Prostate gland (tissue), 2 donors: ENCODE measurements around the gene CHD3. TPM values are rescaled to one million over a fixed set of nuclear protein-coding genes. Genes with fewer than 3 reads are reported as not detected.
A peak's percentile ranks its signal among the peaks of the same experiment; 100 is the strongest.
"Not testable (repeated sequence)": the region's sequence is repeated elsewhere in the genome, so short reads cannot be mapped to it uniquely, and the experiment has no call there.

Experiments used
- DNase-seq: peaks from one replicate; pipeline ENCODE4 v3.0.0-alpha.2; 2019; ENCODE audit warnings: low spot score
- H3K27ac ChIP-seq, 2 donors: fragments of 200-600 bp; sonication (generic); 2 replicates each; pipeline ENCODE4 v1.5.1; 2017 to 2019
- H3K27me3 ChIP-seq: fragments of 200-600 bp; sonication (generic); replicated peaks from 2 replicates; pipeline ENCODE4 v1.5.1; 2019; ENCODE audit not compliant: insufficient read depth
- H3K36me3 ChIP-seq, 2 donors: fragments of 200-600 bp; sonication (generic); 1 replicate in 1 of 2; 2 replicates in 1 of 2; pipeline versions ENCODE4 v1.5.1 to v1.8.1; 2017 to 2019
- H3K4me1 ChIP-seq: fragments of 200-600 bp; sonication (generic); replicated peaks from 2 replicates; pipeline ENCODE4 v1.5.1; 2019
- H3K4me3 ChIP-seq, 2 donors: fragments of 200-600 bp; sonication (generic); 2 replicates each; pipeline ENCODE4 v1.5.1; 2017 to 2019
- H3K9me3 ChIP-seq: fragments of 200-600 bp; sonication (generic); 2 replicates; pipeline ENCODE4 v1.5.1; 2017
- POLR2A ChIP-seq: fragments of 450-650 bp; IDR thresholded peaks from one replicate; pipeline ENCODE4 v1.6.1; 2016; ENCODE audit warnings: antibody characterized with exemption, mild to moderate bottlenecking
- POLR2AphosphoS5 ChIP-seq: sonication (generic); formaldehyde crosslinking; IDR thresholded peaks from one replicate; pipeline ENCODE4 v1.6.1; 2017; ENCODE audit warnings: antibody characterized with exemption
- WGBS: methylation state at CpG from one replicate; pipeline ENCODE4 v1.1.5; 2018; 5-methylcytosine and 5-hydroxymethylcytosine counted together
- intact Hi-C: fragments of 100-400 bp; cut with DNase I; formaldehyde crosslinking; loops from one replicate; pipeline ENCODE4 v1.14.2; 2022
- total RNA-seq, 2 donors: library from RNA; depleted of rRNA; stranded (reverse); fragments of >200 nt; gene quantifications; one replicate each; pipeline ENCODE4 v1.1.0, GENCODE V29; 2016
- TF ChIP-seq, protein P1 (sequence below), 4 experiments: fragments of 200-600 bp in 2 of 4; fragments of 450-650 bp in 2 of 4; sonication (generic) in 2 of 4; IDR thresholded peaks; 1 replicate in 3 of 4; 2 replicates in 1 of 4; pipeline ENCODE4 v1.5.1; 2016 to 2019; ENCODE audit warnings: antibody characterized with exemption in 4 of 4, mild to moderate bottlenecking in 2 of 4, moderate library complexity in 2 of 4

Gene CHD3
- total RNA-seq, 2 donors from 2014 or later: 166 to 196 TPM

DNA sequence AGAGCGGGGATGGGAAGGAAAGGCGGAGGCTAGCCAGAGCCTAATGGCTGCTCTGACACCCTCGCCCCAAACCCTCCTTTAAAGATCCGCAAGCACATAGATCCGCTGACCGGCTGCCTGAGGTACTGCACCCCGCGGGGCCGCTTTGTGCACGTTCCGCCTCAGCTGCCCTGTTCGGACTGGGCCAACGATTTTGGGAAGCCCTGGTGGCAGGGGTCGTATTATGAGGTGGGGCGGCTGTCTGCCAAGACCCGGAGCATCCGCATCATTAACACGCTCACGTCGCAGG lies 30.1 kb upstream of the CHD3 start:
- peaks cover 0 to 3% of the 10 kb centered on the region in 2 donors for H3K36me3 ChIP-seq
- 21% methylated on average over 20 of the region's 20 CpGs for WGBS
- peaks cover 16% of the 10 kb centered on the region for H3K4me1 ChIP-seq
- DNase-seq: no peak
- TF ChIP-seq POLR2AphosphoS5: no peak
- TF ChIP-seq, protein P1, sequence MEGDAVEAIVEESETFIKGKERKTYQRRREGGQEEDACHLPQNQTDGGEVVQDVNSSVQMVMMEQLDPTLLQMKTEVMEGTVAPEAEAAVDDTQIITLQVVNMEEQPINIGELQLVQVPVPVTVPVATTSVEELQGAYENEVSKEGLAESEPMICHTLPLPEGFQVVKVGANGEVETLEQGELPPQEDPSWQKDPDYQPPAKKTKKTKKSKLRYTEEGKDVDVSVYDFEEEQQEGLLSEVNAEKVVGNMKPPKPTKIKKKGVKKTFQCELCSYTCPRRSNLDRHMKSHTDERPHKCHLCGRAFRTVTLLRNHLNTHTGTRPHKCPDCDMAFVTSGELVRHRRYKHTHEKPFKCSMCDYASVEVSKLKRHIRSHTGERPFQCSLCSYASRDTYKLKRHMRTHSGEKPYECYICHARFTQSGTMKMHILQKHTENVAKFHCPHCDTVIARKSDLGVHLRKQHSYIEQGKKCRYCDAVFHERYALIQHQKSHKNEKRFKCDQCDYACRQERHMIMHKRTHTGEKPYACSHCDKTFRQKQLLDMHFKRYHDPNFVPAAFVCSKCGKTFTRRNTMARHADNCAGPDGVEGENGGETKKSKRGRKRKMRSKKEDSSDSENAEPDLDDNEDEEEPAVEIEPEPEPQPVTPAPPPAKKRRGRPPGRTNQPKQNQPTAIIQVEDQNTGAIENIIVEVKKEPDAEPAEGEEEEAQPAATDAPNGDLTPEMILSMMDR (IDR thresholded peaks at IDR 0.05): peak in 3 of 4 experiments; percentile 13 to 58 (median 54)
- no peaks in the 10 kb centered on the region for H3K27me3 ChIP-seq
- intact Hi-C loops: no loop called here
- H3K4me3 ChIP-seq: peak overlapping the region; percentile 49 to 54
- H3K27ac ChIP-seq: peak overlapping the region; percentile 80 to 92
- H3K9me3 ChIP-seq: no peaks in the 10 kb centered on the region

DNA sequence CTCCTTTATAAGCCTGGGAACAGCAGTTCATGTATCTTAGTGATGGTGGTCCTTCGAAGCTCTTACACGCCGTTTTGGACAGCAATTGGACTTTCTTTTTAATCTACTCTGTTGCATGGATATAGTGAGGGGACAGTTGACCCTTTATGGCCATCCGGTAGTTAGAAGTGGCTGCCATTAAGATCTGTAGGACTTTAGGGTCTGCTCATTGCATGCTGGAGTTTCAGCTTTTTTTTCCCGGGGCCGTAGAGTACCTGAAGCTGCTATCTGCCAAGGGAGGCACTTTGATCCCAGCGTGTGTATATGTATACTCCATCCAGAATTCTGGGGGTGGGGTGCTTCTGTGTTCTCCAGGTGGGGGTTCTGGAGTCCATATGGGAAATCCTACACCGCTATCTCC lies 29.6 kb upstream of the CHD3 start:
- no peaks in the 10 kb centered on the region for H3K9me3 ChIP-seq
- no peak overlapping the region for H3K4me3 ChIP-seq
- no peak for DNase-seq
- TF ChIP-seq POLR2A: no peak
- TF ChIP-seq, protein P1 (IDR thresholded peaks at IDR 0.05): no peak
- no peak for TF ChIP-seq POLR2AphosphoS5
- H3K36me3 ChIP-seq: no peaks in the 10 kb centered on the region
- 72% methylated on average over 8 of the region's 8 CpGs for WGBS
- H3K27me3 ChIP-seq: no peaks in the 10 kb centered on the region
- H3K4me1 ChIP-seq: peaks cover 18% of the 10 kb centered on the region
- H3K27ac ChIP-seq: peak overlapping the region; percentile 80 to 92
- intact Hi-C loops: no loop called here

DNA sequence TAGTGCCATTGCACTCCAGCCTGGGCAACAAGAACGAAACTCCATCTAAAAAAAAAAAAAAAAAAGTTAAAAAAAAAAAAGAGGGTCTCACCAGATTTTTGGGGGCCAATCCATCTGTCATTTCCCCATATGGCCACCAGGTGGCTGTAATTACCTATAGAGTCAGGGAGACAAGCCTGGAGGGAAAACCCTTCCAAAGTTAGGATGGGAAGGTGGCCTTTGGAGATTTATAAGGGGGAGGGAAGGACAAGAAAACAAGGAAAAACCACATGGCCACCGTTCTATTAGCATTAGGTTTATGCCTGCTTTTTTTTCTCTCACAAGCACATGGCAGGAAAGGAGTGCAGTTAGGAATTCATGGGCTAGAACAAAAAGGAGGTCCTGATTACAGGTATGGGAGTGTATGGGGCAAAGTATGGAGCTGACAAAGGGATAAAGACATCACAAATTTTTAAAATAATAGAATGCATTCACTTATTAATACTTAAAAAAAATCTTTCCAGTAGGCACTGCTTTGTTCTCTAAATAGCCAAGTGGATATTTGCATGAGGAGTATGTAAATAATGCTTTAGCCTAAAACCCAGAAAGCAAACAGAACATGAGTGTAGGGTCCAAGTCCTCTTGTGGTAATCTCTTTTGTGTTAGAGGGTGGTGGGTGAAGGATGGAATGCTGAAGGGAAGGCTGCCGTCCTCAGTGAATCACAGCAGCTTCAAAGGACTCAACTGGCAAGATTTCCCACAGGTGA lies 25.7 kb upstream of the CHD3 start:
- WGBS: 26% methylated on average over 3 of the region's 3 CpGs
- Histone ChIP-seq H3K27me3 (no peaks in the 10 kb centered on the region), H3K4me1 (peaks cover 13% of the 10 kb centered on the region), H3K36me3 (no peaks in the 10 kb centered on the region), H3K27ac (peak overlapping the region; percentile 34 to 67), H3K4me3 (no peak overlapping the region), H3K9me3 (no peaks in the 10 kb centered on the region)
- TF ChIP-seq POLR2A: no peak
- TF ChIP-seq, protein P1 (IDR thresholded peaks at IDR 0.05): peak; percentile 81 to 95 (median 86)
- TF ChIP-seq POLR2AphosphoS5: peak; percentile 85
- intact Hi-C loops: loop anchor here (2.0 to 5.0 kb wide), 3 partner anchors 34 to 194 kb away; no protein-coding TSS in a partner anchor
- peak; percentile 72 for DNase-seq

DNA sequence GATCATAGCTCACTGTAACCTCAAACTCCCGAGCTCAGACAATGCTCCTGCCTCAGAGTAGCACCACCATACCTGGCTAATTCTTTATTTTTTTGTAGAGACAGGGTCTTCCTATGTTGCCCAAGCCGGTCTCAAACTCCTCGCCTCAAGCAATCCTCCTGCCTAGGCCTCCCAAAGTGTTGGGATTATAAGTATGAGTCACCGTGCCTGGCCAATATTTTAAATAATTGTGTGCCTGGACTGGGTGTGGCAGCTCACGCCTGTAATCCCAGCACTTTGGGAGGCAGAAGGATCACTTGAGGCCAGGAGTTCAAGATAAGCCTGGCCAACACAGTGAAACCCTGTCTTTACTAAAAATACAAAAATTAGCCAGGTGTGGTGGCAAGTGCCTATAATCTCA lies 24.2 kb upstream of the CHD3 start:
- not testable (repeated sequence) for H3K27me3 ChIP-seq, DNase-seq, H3K4me1 ChIP-seq, H3K36me3 ChIP-seq, H3K9me3 ChIP-seq, H3K4me3 ChIP-seq
- intact Hi-C loops: loop anchor here (5.0 kb wide), 2 partner anchors 33 to 193 kb away; no protein-coding TSS in a partner anchor
- 76% methylated on average over 5 of the region's 5 CpGs for WGBS
- peak overlapping the region in 1 of 2 donors; percentile 67 for H3K27ac ChIP-seq

DNA sequence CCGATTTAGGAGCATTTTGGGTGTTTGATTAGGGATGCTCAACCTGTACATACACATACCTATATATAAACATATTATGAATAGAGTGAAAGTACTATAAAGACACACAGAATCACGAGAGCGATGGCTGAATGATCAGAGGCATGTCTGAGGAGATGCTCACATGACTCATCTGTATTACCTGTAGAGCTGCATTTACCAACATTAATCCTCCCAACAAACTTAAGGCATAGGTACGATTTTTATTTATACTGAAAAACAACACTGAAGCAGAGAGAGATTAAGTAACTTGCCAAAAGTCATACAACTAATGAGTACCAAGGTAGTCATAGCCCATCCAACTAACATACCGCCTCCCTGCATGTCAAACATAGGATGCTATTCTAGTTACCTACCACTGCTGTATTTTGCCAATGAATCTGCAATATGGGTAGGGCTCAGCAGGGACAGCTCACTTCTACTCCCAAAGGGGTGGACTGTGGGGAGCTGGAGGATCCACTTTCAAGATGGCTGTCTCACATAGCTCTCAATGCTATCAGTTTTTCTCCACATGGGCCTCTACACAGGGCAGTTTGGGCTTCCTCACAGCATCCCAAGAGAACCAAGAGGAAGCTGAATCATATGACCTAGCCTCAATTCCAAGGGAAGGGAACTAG lies 23.5 kb upstream of the CHD3 start:
- Histone ChIP-seq H3K27ac (no peak overlapping the region), H3K27me3 (no peaks in the 10 kb centered on the region), H3K4me3 (no peak overlapping the region), H3K9me3 (no peaks in the 10 kb centered on the region), H3K36me3 (no peaks in the 10 kb centered on the region), H3K4me1 (peaks cover 6% of the 10 kb centered on the region)
- DNase-seq: no peak
- intact Hi-C loops: loop anchor here (5.0 kb wide), 2 partner anchors 32 to 192 kb away; no protein-coding TSS in a partner anchor
- TF ChIP-seq POLR2AphosphoS5 (no peak), POLR2A (no peak)
- TF ChIP-seq, protein P1 (IDR thresholded peaks at IDR 0.05): no peak
- WGBS: 91% methylated on average over 5 of the region's 5 CpGs
